ENCODE results near the gene DENND2C. TPM values are rescaled to one million over a fixed set of nuclear protein-coding genes. Genes with fewer than 3 reads are reported as not detected.

The DENND2C gene
- total and polyA plus RNA-seq, 4 donors = 0.25 to 5.9 (median 2.7) TPM

GRCh38 chr1:114638910-114639309, 30.9 kb downstream of the DENND2C start:
- intact Hi-C loops (cut with DNase I) = no loop called here
- Histone ChIP-seq H3K9me3 (ENCODE audit: control insufficient read depth, low read length) (no peaks in the 10 kb centered on the region), H3K4me3 (ENCODE audit: low read length in 2 of 2) (no peak overlapping the region), H3K27me3 (ENCODE audit: control insufficient read depth in 1 of 2, insufficient read depth in 2 of 2, low read length in 1 of 2) (no peaks in the 10 kb centered on the region), H3K36me3 (ENCODE audit: control insufficient read depth in 1 of 2, insufficient read depth in 2 of 2, low read length in 1 of 2) (no peaks in the 10 kb centered on the region), H3K4me1 (ENCODE audit: control insufficient read depth in 1 of 2, insufficient read depth in 2 of 2, low read length in 2 of 2) (no peaks in the 10 kb centered on the region), H3K27ac (ENCODE audit: low read depth in 1 of 2, low read length in 2 of 2) (no peak overlapping the region)
- ATAC-seq (ENCODE audit: low FRiP score) (no peak), DNase-seq (no peak)
- 66 to 67% methylated on average over 3 of the region's 3 CpGs for WGBS, 2 donors

- ATAC-seq (ENCODE audit: low FRiP score) (no peak), DNase-seq (no peak)
- Histone ChIP-seq H3K9me3 (ENCODE audit: control insufficient read depth, low read length) (no peaks in the 10 kb centered on the region), H3K27me3 (ENCODE audit: control insufficient read depth in 1 of 2, insufficient read depth in 2 of 2, low read length in 1 of 2) (no peaks in the 10 kb centered on the region), H3K27ac (ENCODE audit: low read depth in 1 of 2, low read length in 2 of 2) (no peak overlapping the region), H3K4me3 (ENCODE audit: low read length in 2 of 2) (no peak overlapping the region), H3K4me1 (ENCODE audit: control insufficient read depth in 1 of 2, insufficient read depth in 2 of 2, low read length in 2 of 2) (no peaks in the 10 kb centered on the region), H3K36me3 (ENCODE audit: control insufficient read depth in 1 of 2, insufficient read depth in 2 of 2, low read length in 1 of 2) (no peaks in the 10 kb centered on the region)
- intact Hi-C loops (cut with DNase I) = no loop called here
Observed at GRCh38 chr1:114632427-114632826, 37.4 kb downstream of the DENND2C start.

- Histone ChIP-seq H3K4me1 (ENCODE audit: control insufficient read depth in 1 of 2, insufficient read depth in 2 of 2, low read length in 2 of 2) (no peaks in the 10 kb centered on the region), H3K27ac (ENCODE audit: low read depth in 1 of 2, low read length in 2 of 2) (no peak overlapping the region), H3K36me3 (ENCODE audit: control insufficient read depth in 1 of 2, insufficient read depth in 2 of 2, low read length in 1 of 2) (no peaks in the 10 kb centered on the region), H3K4me3 (ENCODE audit: low read length in 2 of 2) (no peak overlapping the region), H3K9me3 (ENCODE audit: control insufficient read depth, low read length) (no peaks in the 10 kb centered on the region), H3K27me3 (ENCODE audit: control insufficient read depth in 1 of 2, insufficient read depth in 2 of 2, low read length in 1 of 2) (no peaks in the 10 kb centered on the region)
- intact Hi-C loops (cut with DNase I) = no loop called here
- WGBS, 2 donors = 36 to 61% methylated on average over 2 of the region's 2 CpGs
- no peak for ATAC-seq (ENCODE audit: low FRiP score)
- DNase-seq = no peak
Observed at GRCh38 chr1:114627107-114627506, 42.7 kb downstream of the DENND2C start.

- ATAC-seq (ENCODE audit: low FRiP score) (no peak), DNase-seq (no peak)
- Histone ChIP-seq H3K9me3 (ENCODE audit: control insufficient read depth, low read length) (no peaks in the 10 kb centered on the region), H3K4me1 (ENCODE audit: control insufficient read depth in 1 of 2, insufficient read depth in 2 of 2, low read length in 2 of 2) (no peaks in the 10 kb centered on the region), H3K36me3 (ENCODE audit: control insufficient read depth in 1 of 2, insufficient read depth in 2 of 2, low read length in 1 of 2) (no peaks in the 10 kb centered on the region), H3K4me3 (ENCODE audit: low read length in 2 of 2) (no peak overlapping the region), H3K27me3 (ENCODE audit: control insufficient read depth in 1 of 2, insufficient read depth in 2 of 2, low read length in 1 of 2) (no peaks in the 10 kb centered on the region), H3K27ac (ENCODE audit: low read depth in 1 of 2, low read length in 2 of 2) (no peak overlapping the region)
- intact Hi-C loops (cut with DNase I) = no loop called here
- WGBS, 2 donors = 95 to 96% methylated on average over 5 of the region's 5 CpGs
Observed at GRCh38 chr1:114623364-114623763, 46.5 kb downstream of the DENND2C start.

GRCh38 chr1:114620419-114620818, 49.4 kb downstream of the DENND2C start:
- no peak overlapping the region for H3K4me3 ChIP-seq (ENCODE audit: low read length in 2 of 2)
- no peaks in the 10 kb centered on the region for H3K36me3 ChIP-seq (ENCODE audit: control insufficient read depth in 1 of 2, insufficient read depth in 2 of 2, low read length in 1 of 2)
- H3K9me3 ChIP-seq (ENCODE audit: control insufficient read depth, low read length) = no peaks in the 10 kb centered on the region
- ATAC-seq (ENCODE audit: low FRiP score) = no peak
- intact Hi-C loops (cut with DNase I) = no loop called here
- H3K27me3 ChIP-seq (ENCODE audit: control insufficient read depth in 1 of 2, insufficient read depth in 2 of 2, low read length in 1 of 2) = no peaks in the 10 kb centered on the region
- 88 to 93% methylated on average over 2 of the region's 2 CpGs for WGBS, 2 donors
- H3K4me1 ChIP-seq (ENCODE audit: control insufficient read depth in 1 of 2, insufficient read depth in 2 of 2, low read length in 2 of 2) = no peaks in the 10 kb centered on the region
- DNase-seq = no peak
- H3K27ac ChIP-seq (ENCODE audit: low read depth in 1 of 2, low read length in 2 of 2) = no peak overlapping the region

GRCh38 chr1:114618606-114619005, 51.2 kb downstream of the DENND2C start:
- ATAC-seq (ENCODE audit: low FRiP score) (no peak), DNase-seq (no peak)
- no peaks in the 10 kb centered on the region for H3K36me3 ChIP-seq (ENCODE audit: control insufficient read depth in 1 of 2, insufficient read depth in 2 of 2, low read length in 1 of 2)
- no peaks in the 10 kb centered on the region for H3K4me1 ChIP-seq (ENCODE audit: control insufficient read depth in 1 of 2, insufficient read depth in 2 of 2, low read length in 2 of 2)
- H3K27ac ChIP-seq (ENCODE audit: low read depth in 1 of 2, low read length in 2 of 2) = no peak overlapping the region
- H3K27me3 ChIP-seq (ENCODE audit: control insufficient read depth in 1 of 2, insufficient read depth in 2 of 2, low read length in 1 of 2) = no peaks in the 10 kb centered on the region
- H3K4me3 ChIP-seq (ENCODE audit: low read length in 2 of 2) = no peak overlapping the region
- H3K9me3 ChIP-seq (ENCODE audit: control insufficient read depth, low read length) = no peaks in the 10 kb centered on the region
- intact Hi-C loops (cut with DNase I) = no loop called here

- no peaks in the 10 kb centered on the region for H3K4me1 ChIP-seq (ENCODE audit: control insufficient read depth in 1 of 2, insufficient read depth in 2 of 2, low read length in 2 of 2)
- H3K9me3 ChIP-seq (ENCODE audit: control insufficient read depth, low read length) = no peaks in the 10 kb centered on the region
- no peak overlapping the region for H3K27ac ChIP-seq (ENCODE audit: low read depth in 1 of 2, low read length in 2 of 2)
- no peak for DNase-seq
- WGBS, 2 donors = 94 to 95% methylated on average over 9 of the region's 9 CpGs
- no peaks in the 10 kb centered on the region for H3K27me3 ChIP-seq (ENCODE audit: control insufficient read depth in 1 of 2, insufficient read depth in 2 of 2, low read length in 1 of 2)
- peaks cover 4 to 6% of the 10 kb centered on the region in 2 donors for H3K36me3 ChIP-seq (ENCODE audit: control insufficient read depth in 1 of 2, insufficient read depth in 2 of 2, low read length in 1 of 2)
- intact Hi-C loops (cut with DNase I) = no loop called here
- no peak overlapping the region for H3K4me3 ChIP-seq (ENCODE audit: low read length in 2 of 2)
- no peak for ATAC-seq (ENCODE audit: low FRiP score)
Observed at GRCh38 chr1:114610546-114611245, 59.2 kb downstream of the DENND2C start.

GRCh38 chr1:114609826-114610225, 60.0 kb downstream of the DENND2C start:
- Histone ChIP-seq H3K4me1 (ENCODE audit: control insufficient read depth in 1 of 2, insufficient read depth in 2 of 2, low read length in 2 of 2) (no peaks in the 10 kb centered on the region), H3K27me3 (ENCODE audit: control insufficient read depth in 1 of 2, insufficient read depth in 2 of 2, low read length in 1 of 2) (no peaks in the 10 kb centered on the region)
- WGBS, 2 donors = 91 to 93% methylated on average over 2 of the region's 2 CpGs

GRCh38 chr1:114609026-114609425, 60.8 kb downstream of the DENND2C start:
- 94 to 96% methylated on average over 3 of the region's 3 CpGs for WGBS, 2 donors
- intact Hi-C loops (cut with DNase I) = no loop called here

More at GRCh38 chr1:114609826-114610225, 60.0 kb downstream of the DENND2C start:
- ATAC-seq (ENCODE audit: low FRiP score) = no peak
- intact Hi-C loops (cut with DNase I) = no loop called here
- Histone ChIP-seq H3K9me3 (ENCODE audit: control insufficient read depth, low read length) (no peaks in the 10 kb centered on the region), H3K27ac (ENCODE audit: low read depth in 1 of 2, low read length in 2 of 2) (no peak overlapping the region), H3K36me3 (ENCODE audit: control insufficient read depth in 1 of 2, insufficient read depth in 2 of 2, low read length in 1 of 2) (peaks cover 4 to 6% of the 10 kb centered on the region in 2 donors), H3K4me3 (ENCODE audit: low read length in 2 of 2) (no peak overlapping the region)
- no peak for DNase-seq

More at GRCh38 chr1:114609026-114609425, 60.8 kb downstream of the DENND2C start:
- Histone ChIP-seq H3K27me3 (ENCODE audit: control insufficient read depth in 1 of 2, insufficient read depth in 2 of 2, low read length in 1 of 2) (no peaks in the 10 kb centered on the region), H3K4me1 (ENCODE audit: control insufficient read depth in 1 of 2, insufficient read depth in 2 of 2, low read length in 2 of 2) (no peaks in the 10 kb centered on the region), H3K4me3 (ENCODE audit: low read length in 2 of 2) (no peak overlapping the region), H3K36me3 (ENCODE audit: control insufficient read depth in 1 of 2, insufficient read depth in 2 of 2, low read length in 1 of 2) (peaks cover 4 to 6% of the 10 kb centered on the region in 2 donors), H3K27ac (ENCODE audit: low read depth in 1 of 2, low read length in 2 of 2) (no peak overlapping the region), H3K9me3 (ENCODE audit: control insufficient read depth, low read length) (no peaks in the 10 kb centered on the region)
- no peak for ATAC-seq (ENCODE audit: low FRiP score)
- no peak for DNase-seq
